T-helper 17 cell (primary cell): Measurements from ENCODE around the gene TNFRSF21. TPM values are rescaled to one million over a fixed set of nuclear protein-coding genes. Genes with fewer than 3 reads are reported as not detected.
A peak's percentile ranks its signal among the peaks of the same experiment; 100 is the strongest.
"Not testable (repeated sequence)": the region's sequence is repeated elsewhere in the genome, so short reads cannot be mapped to it uniquely, and the experiment has no call there.

Experiments used
- ATAC-seq: fragments of 150-1000 bp; cut with Tn5 transposase; 2 replicates; pipeline ENCODE4 v1.10.0; 2021; ENCODE audit warnings: mild to moderate bottlenecking, moderate library complexity
- DNase-seq, 3 donors: peaks; one replicate each; pipeline versions ENCODE4 v3.0.0 to v3.0.0-alpha.2; 2020 to 2021
- H3K9me3 ChIP-seq: one replicate; pipeline ENCODE4 v1.7.0; 2013; ENCODE audit warnings: low read length, mild to moderate bottlenecking; ENCODE audit not compliant: control insufficient read depth, poor library complexity, severe bottlenecking
- H3K27ac Mint-ChIP-seq: one replicate; pipeline ENCODE4 v1.8.0; 2022; ENCODE audit warnings: mild to moderate bottlenecking, moderate library complexity, mixed read lengths
- H3K27me3 Mint-ChIP-seq: one replicate; pipeline ENCODE4 v1.8.0; 2022; ENCODE audit warnings: mixed read lengths
- H3K36me3 Mint-ChIP-seq: one replicate; pipeline ENCODE4 v1.8.0; 2022; ENCODE audit warnings: low read depth, mixed read lengths
- H3K4me1 Mint-ChIP-seq: one replicate; pipeline ENCODE4 v1.8.0; 2022; ENCODE audit warnings: mild to moderate bottlenecking, mixed read lengths
- H3K4me3 Mint-ChIP-seq: one replicate; pipeline ENCODE4 v1.8.0; 2022; ENCODE audit warnings: mild to moderate bottlenecking, moderate library complexity, mixed read lengths
- total RNA-seq, 4 donors: library from RNA in 2 of 4; stranded (reverse) in 2 of 4; gene quantifications; one replicate each; pipeline ENCODE4 v1.2.3 and lab custom pipeline; 2022 to 2026

TNFRSF21 gene
- total RNA-seq, 2 donors from 2014 or later: 0.10 to 0.47 TPM

GRCh38 chr6:47234266-47234933 is 75.3 kb downstream of the TNFRSF21 start:
- no peaks in the 10 kb centered on the region for H3K36me3 Mint-ChIP-seq
- H3K4me3 Mint-ChIP-seq: no peak overlapping the region
- ATAC-seq (no peak), DNase-seq (no peak)
- no peak overlapping the region for H3K27ac Mint-ChIP-seq
- H3K4me1 Mint-ChIP-seq: no peaks in the 10 kb centered on the region
- no peaks in the 10 kb centered on the region for H3K9me3 ChIP-seq
- H3K27me3 Mint-ChIP-seq: peaks cover 33% of the 10 kb centered on the region

GRCh38 chr6:47231151-47231550 is 78.6 kb downstream of the TNFRSF21 start:
- no peak overlapping the region for H3K4me3 Mint-ChIP-seq
- no peak for DNase-seq
- H3K27ac Mint-ChIP-seq: no peak overlapping the region
- ATAC-seq: no peak
- no peaks in the 10 kb centered on the region for H3K36me3 Mint-ChIP-seq
- no peaks in the 10 kb centered on the region for H3K4me1 Mint-ChIP-seq
- peaks cover 28% of the 10 kb centered on the region for H3K27me3 Mint-ChIP-seq
- no peaks in the 10 kb centered on the region for H3K9me3 ChIP-seq

GRCh38 chr6:47230579-47230978 is 79.1 kb downstream of the TNFRSF21 start:
- DNase-seq: no peak
- no peaks in the 10 kb centered on the region for H3K36me3 Mint-ChIP-seq
- ATAC-seq: no peak
- H3K9me3 ChIP-seq: no peaks in the 10 kb centered on the region
- no peak overlapping the region for H3K4me3 Mint-ChIP-seq
- H3K27me3 Mint-ChIP-seq: peaks cover 22% of the 10 kb centered on the region
- no peak overlapping the region for H3K27ac Mint-ChIP-seq
- H3K4me1 Mint-ChIP-seq: no peaks in the 10 kb centered on the region

- H3K9me3 ChIP-seq: no peaks in the 10 kb centered on the region
- Mint-ChIP-seq H3K4me3 (no peak overlapping the region), H3K36me3 (no peaks in the 10 kb centered on the region), H3K27me3 (peaks cover 17% of the 10 kb centered on the region), H3K27ac (no peak overlapping the region), H3K4me1 (no peaks in the 10 kb centered on the region)
- DNase-seq (no peak), ATAC-seq (no peak)
These were observed 80.5 kb downstream of the TNFRSF21 start for GRCh38 chr6:47229255-47229654.

GRCh38 chr6:47228093-47228492 is 81.6 kb downstream of the TNFRSF21 start:
- not testable (repeated sequence) for DNase-seq, H3K36me3 Mint-ChIP-seq, H3K4me1 Mint-ChIP-seq, H3K4me3 Mint-ChIP-seq, H3K27ac Mint-ChIP-seq, H3K9me3 ChIP-seq, ATAC-seq
- H3K27me3 Mint-ChIP-seq: peaks cover 14% of the 10 kb centered on the region

- H3K36me3 Mint-ChIP-seq, H3K4me1 Mint-ChIP-seq, H3K9me3 ChIP-seq, ATAC-seq, H3K4me3 Mint-ChIP-seq, DNase-seq, H3K27me3 Mint-ChIP-seq, H3K27ac Mint-ChIP-seq: not testable (repeated sequence)
These were observed 86.5 kb downstream of the TNFRSF21 start for GRCh38 chr6:47223251-47223650.

GRCh38 chr6:47221565-47221964 is 88.1 kb downstream of the TNFRSF21 start:
- ATAC-seq (no peak), DNase-seq (no peak)
- no peak overlapping the region for H3K27ac Mint-ChIP-seq
- no peaks in the 10 kb centered on the region for H3K27me3 Mint-ChIP-seq
- H3K36me3 Mint-ChIP-seq: no peaks in the 10 kb centered on the region
- H3K9me3 ChIP-seq: no peaks in the 10 kb centered on the region
- no peak overlapping the region for H3K4me3 Mint-ChIP-seq
- no peaks in the 10 kb centered on the region for H3K4me1 Mint-ChIP-seq

GRCh38 chr6:47209632-47210031 is 100.1 kb downstream of the TNFRSF21 start:
- H3K27ac Mint-ChIP-seq: no peak overlapping the region
- no peaks in the 10 kb centered on the region for H3K9me3 ChIP-seq
- DNase-seq: no peak
- ATAC-seq: no peak
- no peaks in the 10 kb centered on the region for H3K4me1 Mint-ChIP-seq
- no peak overlapping the region for H3K4me3 Mint-ChIP-seq
- H3K36me3 Mint-ChIP-seq: no peaks in the 10 kb centered on the region
- H3K27me3 Mint-ChIP-seq: no peaks in the 10 kb centered on the region

GRCh38 chr6:47207261-47207660 is 102.4 kb downstream of the TNFRSF21 start:
- Mint-ChIP-seq H3K27me3 (peaks cover 6% of the 10 kb centered on the region), H3K36me3 (no peaks in the 10 kb centered on the region), H3K27ac (no peak overlapping the region), H3K4me3 (no peak overlapping the region), H3K4me1 (no peaks in the 10 kb centered on the region)
- H3K9me3 ChIP-seq: no peaks in the 10 kb centered on the region
- DNase-seq (no peak), ATAC-seq (no peak)

GRCh38 chr6:47206626-47207025 is 103.1 kb downstream of the TNFRSF21 start:
- Mint-ChIP-seq H3K36me3 (no peaks in the 10 kb centered on the region), H3K27ac (no peak overlapping the region), H3K4me3 (no peak overlapping the region), H3K4me1 (no peaks in the 10 kb centered on the region), H3K27me3 (peaks cover 6% of the 10 kb centered on the region)
- ATAC-seq (no peak), DNase-seq (no peak)
- H3K9me3 ChIP-seq: no peaks in the 10 kb centered on the region

- DNase-seq (no peak), ATAC-seq (no peak)
- no peaks in the 10 kb centered on the region for H3K9me3 ChIP-seq
- Mint-ChIP-seq H3K4me1 (no peaks in the 10 kb centered on the region), H3K27me3 (peaks cover 6% of the 10 kb centered on the region), H3K4me3 (no peak overlapping the region), H3K27ac (no peak overlapping the region), H3K36me3 (no peaks in the 10 kb centered on the region)
These were observed 105.6 kb downstream of the TNFRSF21 start for GRCh38 chr6:47203938-47204611.

GRCh38 chr6:47203266-47203937 is 106.3 kb downstream of the TNFRSF21 start:
- Mint-ChIP-seq H3K4me1 (no peaks in the 10 kb centered on the region), H3K27ac (no peak overlapping the region), H3K36me3 (no peaks in the 10 kb centered on the region), H3K27me3 (peaks cover 6% of the 10 kb centered on the region), H3K4me3 (no peak overlapping the region)
- ATAC-seq (peak; percentile 52), DNase-seq (no peak)
- no peaks in the 10 kb centered on the region for H3K9me3 ChIP-seq

GRCh38 chr6:47202644-47203205 is 107.0 kb downstream of the TNFRSF21 start:
- no peaks in the 10 kb centered on the region for H3K4me1 Mint-ChIP-seq
- ATAC-seq: no peak
- no peak overlapping the region for H3K4me3 Mint-ChIP-seq
- H3K27me3 Mint-ChIP-seq: peaks cover 6% of the 10 kb centered on the region
- H3K27ac Mint-ChIP-seq: no peak overlapping the region
- DNase-seq: no peak
- no peaks in the 10 kb centered on the region for H3K9me3 ChIP-seq
- no peaks in the 10 kb centered on the region for H3K36me3 Mint-ChIP-seq
